Measurements from ENCODE around the gene S100B. TPM values are rescaled to one million over a fixed set of nuclear protein-coding genes. Genes with fewer than 3 reads are reported as not detected.
A peak's percentile ranks its signal among the peaks of the same experiment; 100 is the strongest.

The S100B gene
- total RNA-seq, 2 experiments from 2014 or later = 0.25 to 0.32 TPM

DNA sequence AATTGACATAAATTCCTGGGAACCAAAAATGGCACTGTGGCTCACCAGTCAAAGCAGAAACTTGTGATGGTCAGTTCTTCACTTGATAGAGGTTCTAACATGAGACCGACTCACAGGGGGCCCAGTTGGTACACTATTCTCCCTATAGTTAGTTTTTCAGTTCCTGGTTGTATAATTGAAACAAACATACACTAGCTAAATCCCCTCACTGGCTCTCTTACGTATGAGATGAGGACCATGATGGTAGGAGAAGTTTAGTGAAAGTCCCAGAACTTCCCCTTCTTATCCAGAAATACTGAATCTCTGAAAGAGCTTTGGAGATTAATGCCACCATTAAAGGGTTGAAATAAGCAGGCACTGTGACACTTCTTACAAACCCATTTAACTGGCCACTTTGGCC lies 2.8 kb upstream of the S100B start:
- ChIA-PET CTCF (no interaction called here), POLR2A (interaction anchor here (0.6 kb wide), 1 partner anchor 58 kb away, joined by 4 read pairs; no protein-coding TSS in a partner anchor)
- no peak overlapping the region for H3K4me3 Mint-ChIP-seq
- H3K9me3 Mint-ChIP-seq = no peaks in the 10 kb centered on the region
- H3K36me3 Mint-ChIP-seq (ENCODE audit: low read depth) = peaks cover 2% of the 10 kb centered on the region
- peaks cover 32% of the 10 kb centered on the region for H3K4me1 Mint-ChIP-seq
- H3K27ac Mint-ChIP-seq = no peak overlapping the region
- H3K27me3 Mint-ChIP-seq = no peaks in the 10 kb centered on the region
- no peak for DNase-seq

GRCh38 chr21:46606427-46606813 lies 1.5 kb upstream of the S100B start:
- Mint-ChIP-seq H3K27ac (peak overlapping the region; percentile 86), H3K9me3 (no peaks in the 10 kb centered on the region), H3K36me3 (ENCODE audit: low read depth) (peaks cover 2% of the 10 kb centered on the region), H3K4me3 (peak overlapping the region; percentile 41), H3K4me1 (peaks cover 32% of the 10 kb centered on the region), H3K27me3 (no peaks in the 10 kb centered on the region)
- ChIA-PET POLR2A (no interaction called here), CTCF (interaction anchor here (1.0 to 1.2 kb wide), 2 partner anchors 11 to 47 kb away, joined by 3 to 6 read pairs; no protein-coding TSS in a partner anchor)
- no peak for DNase-seq

- no peaks in the 10 kb centered on the region for H3K27me3 Mint-ChIP-seq
- peaks cover 32% of the 10 kb centered on the region for H3K4me1 Mint-ChIP-seq
- peak; percentile 74 for DNase-seq
- peak overlapping the region; percentile 41 for H3K4me3 Mint-ChIP-seq
- ChIA-PET CTCF (interaction anchor here (1.0 to 1.2 kb wide), 2 partner anchors 10 to 46 kb away, joined by 3 to 6 read pairs; no protein-coding TSS in a partner anchor), POLR2A (no interaction called here)
- H3K36me3 Mint-ChIP-seq (ENCODE audit: low read depth) = peaks cover 2% of the 10 kb centered on the region
- H3K9me3 Mint-ChIP-seq = no peaks in the 10 kb centered on the region
- H3K27ac Mint-ChIP-seq = peak overlapping the region; percentile 86
Observed at GRCh38 chr21:46605767-46606426, 1.0 kb upstream of the S100B start.

DNA sequence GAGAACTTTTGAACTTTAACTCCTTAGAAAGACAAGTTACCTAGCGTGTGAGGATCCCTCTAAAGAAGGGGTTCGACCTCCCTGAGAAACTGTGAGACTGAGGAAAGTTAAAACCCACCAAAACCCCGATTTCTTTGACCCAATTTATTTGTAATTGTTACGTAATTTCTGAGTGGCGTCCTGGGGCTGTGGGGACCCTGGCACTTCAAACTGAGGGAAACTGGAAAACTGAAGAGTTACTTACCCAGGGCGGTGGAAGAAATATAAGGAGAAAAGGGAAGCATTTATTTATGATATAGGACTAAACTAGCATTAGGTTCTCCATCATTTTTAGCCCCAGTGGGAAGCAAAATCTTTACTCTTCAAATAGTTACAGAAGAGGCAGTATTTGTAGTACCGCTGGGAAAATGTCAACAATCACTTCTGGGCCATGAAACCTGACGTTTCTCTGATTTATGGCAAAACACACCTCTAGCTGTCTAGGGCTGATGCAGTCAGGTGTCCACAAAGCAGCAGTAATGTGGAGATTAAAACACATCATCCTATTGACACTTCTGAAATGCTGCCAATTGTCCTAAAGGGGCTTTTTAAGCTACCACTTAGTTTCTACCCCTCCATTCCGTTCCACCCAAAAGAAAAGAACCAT lies 430 bp downstream of the S100B start:
- ChIA-PET POLR2A (no interaction called here), CTCF (no interaction called here)
- no peak for DNase-seq
- H3K4me3 Mint-ChIP-seq = no peak overlapping the region
- H3K36me3 Mint-ChIP-seq (ENCODE audit: low read depth) = no peaks in the 10 kb centered on the region
- H3K9me3 Mint-ChIP-seq = no peaks in the 10 kb centered on the region
- no peaks in the 10 kb centered on the region for H3K27me3 Mint-ChIP-seq
- peaks cover 38% of the 10 kb centered on the region for H3K4me1 Mint-ChIP-seq
- no peak overlapping the region for H3K27ac Mint-ChIP-seq

DNA sequence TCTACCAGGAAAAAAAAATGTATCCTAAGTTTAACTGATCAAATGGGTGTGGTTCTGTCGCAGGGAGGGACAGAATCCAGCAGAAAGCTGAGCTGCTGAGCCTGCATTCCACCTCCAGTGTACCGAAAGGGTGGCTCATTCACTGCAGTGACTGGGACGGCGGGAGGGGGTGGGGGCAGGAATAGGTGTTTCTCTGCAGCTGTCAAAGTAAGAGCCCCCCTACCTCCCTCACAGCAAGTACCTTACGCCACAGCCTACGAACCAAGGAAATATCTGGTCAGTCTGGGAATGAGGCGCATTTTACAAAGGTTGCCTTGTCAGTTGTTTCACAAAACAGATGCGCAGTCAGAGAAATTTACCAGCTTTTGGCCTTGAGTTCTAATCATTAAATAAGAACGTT lies 1.7 kb downstream of the S100B start:
- ChIA-PET CTCF (no interaction called here), POLR2A (no interaction called here)
- H3K4me1 Mint-ChIP-seq = peaks cover 46% of the 10 kb centered on the region
- no peaks in the 10 kb centered on the region for H3K27me3 Mint-ChIP-seq
- DNase-seq = no peak
- H3K9me3 Mint-ChIP-seq = no peaks in the 10 kb centered on the region
- no peak overlapping the region for H3K27ac Mint-ChIP-seq
- H3K36me3 Mint-ChIP-seq (ENCODE audit: low read depth) = no peaks in the 10 kb centered on the region
- no peak overlapping the region for H3K4me3 Mint-ChIP-seq

DNA sequence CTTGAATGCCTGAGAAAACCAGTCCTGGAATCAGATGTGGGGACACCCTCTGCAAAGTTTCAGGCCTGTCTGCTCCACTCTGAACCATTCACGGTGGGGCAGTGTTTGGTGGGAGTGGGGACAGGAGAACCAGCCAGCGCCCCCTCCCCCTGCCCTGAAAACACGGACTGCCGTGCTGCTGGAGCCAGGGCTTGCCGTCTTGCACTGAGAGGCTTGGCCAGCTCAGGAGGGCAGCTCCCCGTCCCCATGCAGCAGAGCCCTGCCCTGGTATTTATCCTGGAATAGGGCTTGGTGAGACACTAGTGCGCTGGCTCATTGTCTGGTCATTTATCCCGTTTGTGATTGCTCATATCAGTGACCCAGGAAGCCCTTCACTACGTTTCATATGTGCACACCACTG lies 3.9 kb downstream of the S100B start:
- CTCF ChIA-PET = no interaction called here
- DNase-seq = no peak
- peaks cover 29% of the 10 kb centered on the region for H3K4me1 Mint-ChIP-seq
- no peaks in the 10 kb centered on the region for H3K9me3 Mint-ChIP-seq
- no peaks in the 10 kb centered on the region for H3K36me3 Mint-ChIP-seq (ENCODE audit: low read depth)
- no peak overlapping the region for H3K27ac Mint-ChIP-seq
- no peak overlapping the region for H3K4me3 Mint-ChIP-seq
- no peaks in the 10 kb centered on the region for H3K27me3 Mint-ChIP-seq
- POLR2A ChIA-PET = no interaction called here

DNA sequence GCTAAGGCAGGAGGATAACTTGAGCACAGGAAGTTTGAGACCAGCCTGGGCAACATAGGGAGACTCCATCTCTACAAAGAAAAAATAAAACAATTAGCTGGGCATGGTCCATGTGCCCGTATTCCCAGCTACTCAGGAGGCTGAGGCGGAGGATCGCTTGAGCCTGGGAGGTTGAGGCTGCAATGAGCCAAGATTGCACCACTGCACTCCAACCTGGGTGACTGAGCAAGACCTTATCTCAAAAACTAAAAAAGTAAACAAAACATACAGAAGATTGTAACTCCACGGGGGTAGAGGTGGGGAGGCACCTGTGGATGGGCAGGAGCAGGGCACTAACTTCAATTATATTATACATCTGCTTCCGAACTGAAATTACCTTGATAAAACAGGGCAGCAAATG lies 4.6 kb downstream of the S100B start:
- Mint-ChIP-seq H3K4me1 (peaks cover 22% of the 10 kb centered on the region), H3K4me3 (no peak overlapping the region)
- CTCF ChIA-PET = no interaction called here

GRCh38 chr21:46598581-46599572 lies 6.0 kb downstream of the S100B start:
- Mint-ChIP-seq H3K4me3 (no peak overlapping the region), H3K27me3 (no peaks in the 10 kb centered on the region), H3K4me1 (peaks cover 14% of the 10 kb centered on the region), H3K9me3 (peaks cover 6% of the 10 kb centered on the region), H3K36me3 (ENCODE audit: low read depth) (no peaks in the 10 kb centered on the region), H3K27ac (peak overlapping the region; percentile 32)
- DNase-seq = no peak
- ChIA-PET CTCF (interaction anchor here (0.6 kb wide), 1 partner anchor 13 kb away, joined by 3 read pairs; no protein-coding TSS in a partner anchor), POLR2A (no interaction called here)

More for the DNA sequence above, 4.6 kb downstream of the S100B start:
- Mint-ChIP-seq H3K36me3 (ENCODE audit: low read depth) (no peaks in the 10 kb centered on the region), H3K27ac (no peak overlapping the region), H3K9me3 (no peaks in the 10 kb centered on the region), H3K27me3 (no peaks in the 10 kb centered on the region)
- DNase-seq = no peak
- POLR2A ChIA-PET = no interaction called here

- H3K36me3 Mint-ChIP-seq (ENCODE audit: low read depth) = peaks cover 2% of the 10 kb centered on the region
- DNase-seq = no peak
- ChIA-PET CTCF (interaction anchor here (0.6 kb wide), 1 partner anchor 39 kb away, joined by 3 read pairs; no protein-coding TSS in a partner anchor), POLR2A (no interaction called here)
- H3K9me3 Mint-ChIP-seq = peaks cover 14% of the 10 kb centered on the region
- H3K4me1 Mint-ChIP-seq = peaks cover 14% of the 10 kb centered on the region
- H3K27ac Mint-ChIP-seq = no peak overlapping the region
- H3K27me3 Mint-ChIP-seq = no peaks in the 10 kb centered on the region
- no peak overlapping the region for H3K4me3 Mint-ChIP-seq
Observed at GRCh38 chr21:46597896-46598343, 7.0 kb downstream of the S100B start.

DNA sequence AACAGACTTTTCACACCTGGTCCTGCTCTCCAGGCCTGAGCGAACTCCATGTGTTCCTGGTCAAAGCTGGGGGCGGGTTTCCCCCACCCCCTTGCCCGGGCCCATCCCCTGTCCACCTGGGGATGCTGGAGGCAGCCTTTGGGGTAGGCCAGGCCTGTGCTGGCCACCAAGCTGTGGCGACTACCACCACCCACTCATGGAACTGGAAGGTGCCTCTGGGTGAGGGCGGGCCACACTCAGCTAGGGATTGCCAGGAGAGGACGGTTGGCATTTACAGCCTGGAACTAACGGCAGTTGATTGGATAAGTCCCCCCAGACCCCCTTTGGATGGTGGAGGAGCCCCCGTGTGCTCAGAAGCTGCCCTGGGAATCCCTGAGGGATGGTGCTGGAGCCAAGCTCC lies 7.9 kb downstream of the S100B start:
- Mint-ChIP-seq H3K9me3 (peaks cover 18% of the 10 kb centered on the region), H3K36me3 (ENCODE audit: low read depth) (peaks cover 2% of the 10 kb centered on the region), H3K27ac (no peak overlapping the region), H3K4me1 (peaks cover 14% of the 10 kb centered on the region), H3K4me3 (no peak overlapping the region), H3K27me3 (no peaks in the 10 kb centered on the region)
- ChIA-PET POLR2A (no interaction called here), CTCF (no interaction called here)
- DNase-seq = no peak

DNA sequence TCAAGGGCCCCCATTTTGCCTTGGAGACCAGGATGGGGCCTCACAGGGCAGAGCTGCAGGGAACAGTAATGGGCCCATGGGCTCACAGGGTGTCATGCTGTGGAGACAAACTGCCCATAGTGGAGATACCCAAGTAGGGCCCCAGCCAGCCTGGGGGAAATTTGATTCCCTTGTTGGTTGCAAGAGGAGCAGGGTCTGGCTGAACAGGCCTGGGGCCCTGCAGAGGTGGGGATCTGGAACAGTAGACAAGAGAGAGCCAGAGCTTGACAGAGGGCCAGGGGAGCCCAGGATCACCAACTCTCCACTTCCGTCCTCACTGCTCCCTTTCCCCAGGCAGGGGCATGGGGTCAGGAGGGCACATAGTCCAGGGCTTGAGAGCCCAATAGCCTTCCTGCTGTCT lies 8.7 kb downstream of the S100B start:
- Mint-ChIP-seq H3K36me3 (ENCODE audit: low read depth) (peaks cover 4% of the 10 kb centered on the region), H3K27me3 (peaks cover 4% of the 10 kb centered on the region), H3K4me3 (no peak overlapping the region), H3K27ac (no peak overlapping the region), H3K4me1 (peaks cover 14% of the 10 kb centered on the region), H3K9me3 (peaks cover 24% of the 10 kb centered on the region)
- ChIA-PET POLR2A (no interaction called here), CTCF (no interaction called here)
- DNase-seq = no peak

DNA sequence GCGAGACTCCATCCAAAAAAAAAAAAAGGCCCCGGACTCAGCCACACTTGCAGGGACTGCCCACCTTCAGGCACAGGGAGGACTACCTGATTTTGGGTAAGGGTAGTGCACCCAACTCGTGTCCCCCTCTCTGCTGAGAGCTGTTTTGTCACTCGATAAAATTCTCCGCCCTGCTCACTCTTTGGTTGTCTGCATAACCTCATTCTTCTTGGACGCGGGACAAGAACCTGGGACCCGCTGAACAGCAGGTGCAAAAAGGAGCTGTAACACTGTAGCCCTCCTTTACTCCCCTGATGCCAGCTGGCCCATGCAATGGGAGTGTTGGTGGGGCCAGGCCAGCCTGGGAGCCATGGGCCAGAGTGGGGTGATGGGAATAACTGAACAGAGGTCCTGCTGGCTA lies 10.6 kb downstream of the S100B start:
- ChIA-PET POLR2A (no interaction called here), CTCF (interaction anchor here (0.7 kb wide), 1 partner anchor 8 kb away, joined by 3 read pairs; no protein-coding TSS in a partner anchor)
- H3K27ac Mint-ChIP-seq = no peak overlapping the region
- peaks cover 14% of the 10 kb centered on the region for H3K27me3 Mint-ChIP-seq
- H3K9me3 Mint-ChIP-seq = peaks cover 38% of the 10 kb centered on the region
- DNase-seq = no peak
- H3K36me3 Mint-ChIP-seq (ENCODE audit: low read depth) = peaks cover 12% of the 10 kb centered on the region
- no peak overlapping the region for H3K4me3 Mint-ChIP-seq
- peaks cover 12% of the 10 kb centered on the region for H3K4me1 Mint-ChIP-seq
